Endothelial cell of umbilical vein (primary cell): ENCODE data around the gene ECHDC1. TPM values are rescaled to one million over a fixed set of nuclear protein-coding genes. Genes with fewer than 3 reads are reported as not detected.

Source experiments
- BruUV-seq: library from RNA; stranded (reverse); fragments of 400-500 nt; replicated peaks from 2 replicates; lab custom pipeline; 2021; lab: Mats Ljungman, UMichigan
- CTCF ChIA-PET: fragments of 300-600, 350-600 bp; sonication (Branson Sonifier 250); formaldehyde crosslinking; loops from one replicate; lab custom pipeline; 2021; ENCODE audit warnings: antibody characterized with exemption, inconsistent platforms; lab: Charles Lee
- POLR2A ChIA-PET: fragments of 300-600, 350-600 bp; sonication (Branson Sonifier 250); formaldehyde crosslinking; loops from one replicate; lab custom pipeline; 2021; ENCODE audit warnings: antibody characterized with exemption, inconsistent platforms; lab: Charles Lee
- DNase-seq: peaks from one replicate; pipeline ENCODE4 v3.0.0-alpha.2; 2011; ENCODE audit warnings: low read depth, low spot score
- FAIRE-seq: peaks from 2 replicates; lab custom pipeline; 2011; peaks lifted over from hg19 to GRCh38; lab: Jason Lieb, UNC
- H2AFZ ChIP-seq: 2 replicates; pipeline ENCODE4 v1.6.0; 2012; ENCODE audit warnings: low read depth, low read length, control low read depth, inconsistent platforms
- H3K27ac ChIP-seq: 2 replicates; pipeline ENCODE4 v1.5.1; 2011; ENCODE audit warnings: low read depth, mild to moderate bottlenecking, control low read depth, low read length, moderate library complexity; ENCODE audit not compliant: insufficient read depth
- H3K27me3 ChIP-seq, 2 experiments: 2 replicates each; pipeline versions ENCODE4 v1.6.0 to v1.6.1; 2011; ENCODE audit warnings: low read length in 2 of 2, mixed read lengths in 1 of 2; ENCODE audit not compliant: control insufficient read depth in 2 of 2, insufficient read depth in 2 of 2
- H3K36me3 ChIP-seq, 2 experiments: 2 replicates in 1 of 2; 3 replicates in 1 of 2; pipeline ENCODE4 v1.5.1; 2011; ENCODE audit warnings: low read length in 2 of 2, mild to moderate bottlenecking in 1 of 2, moderate library complexity in 1 of 2; ENCODE audit not compliant: control insufficient read depth in 2 of 2, insufficient read depth in 2 of 2; ENCODE audit errors: extremely low read depth in 1 of 2
- H3K4me1 ChIP-seq: 3 replicates; pipeline ENCODE4 v1.5.1; 2011; ENCODE audit warnings: mild to moderate bottlenecking, low read length; ENCODE audit not compliant: control insufficient read depth, insufficient read depth; ENCODE audit errors: extremely low read depth
- H3K4me2 ChIP-seq: 2 replicates; pipeline ENCODE4 v1.6.1; 2011; ENCODE audit warnings: low read length, control low read depth, mixed read lengths; ENCODE audit not compliant: insufficient read depth
- H3K4me3 ChIP-seq, 3 experiments: fragments of 200-600 bp in 1 of 3; sonication (generic), shearing (Covaris generic) in 1 of 3; replicated peaks in 1 of 3; 2 replicates each; pipeline ENCODE4 v1.5.1; 2011 to 2016; ENCODE audit warnings: control low read depth in 3 of 3, low read length in 3 of 3, mild to moderate bottlenecking in 2 of 3, inconsistent platforms in 1 of 3, low read depth in 1 of 3, moderate library complexity in 1 of 3; ENCODE audit not compliant: insufficient read depth in 1 of 3
- H3K79me2 ChIP-seq: 2 replicates; pipeline ENCODE4 v1.6.0; 2012; ENCODE audit warnings: low read length, inconsistent platforms; ENCODE audit not compliant: control insufficient read depth, insufficient read depth
- H3K9ac ChIP-seq: replicated peaks from 2 replicates; pipeline ENCODE3; 2011; ENCODE audit warnings: low read length, control low read depth; ENCODE audit not compliant: insufficient read depth; ENCODE audit errors: extremely low read depth
- H3K9me1 ChIP-seq: replicated peaks from 3 replicates; pipeline ENCODE4 v1.6.0; 2011; ENCODE audit warnings: mild to moderate bottlenecking, low read length; ENCODE audit not compliant: control insufficient read depth, insufficient read depth; ENCODE audit errors: extremely low read depth
- H3K9me3 ChIP-seq: replicated peaks from 2 replicates; pipeline ENCODE4 v1.5.1; 2012; ENCODE audit warnings: low read length, inconsistent platforms; ENCODE audit not compliant: control insufficient read depth, insufficient read depth
- H4K20me1 ChIP-seq: replicated peaks from 2 replicates; pipeline ENCODE3; 2011; ENCODE audit warnings: mild to moderate bottlenecking, low read length; ENCODE audit not compliant: control insufficient read depth, insufficient read depth; ENCODE audit errors: extremely low read depth
- EZH2 ChIP-seq: IDR thresholded peaks from 2 replicates; pipeline ENCODE4 v1.6.1; 2012; ENCODE audit warnings: borderline replicate concordance, low read depth, mild to moderate bottlenecking, moderate library complexity, low read length, inconsistent platforms; ENCODE audit not compliant: severe bottlenecking
- FOS ChIP-seq: IDR thresholded peaks from 2 replicates; pipeline ENCODE4 v1.6.1; 2011; ENCODE audit warnings: mild to moderate bottlenecking, low read length, moderate library complexity, borderline replicate concordance; ENCODE audit not compliant: insufficient read depth
- GATA2 ChIP-seq: IDR thresholded peaks from 2 replicates; pipeline ENCODE4 v1.7.0; 2011; ENCODE audit warnings: low read depth, mild to moderate bottlenecking, moderate library complexity, mixed read lengths, low read length; ENCODE audit not compliant: insufficient read length, insufficient read depth
- JUN ChIP-seq: IDR thresholded peaks from 2 replicates; pipeline ENCODE4 v1.6.1; 2011; ENCODE audit warnings: borderline replicate concordance, low read depth; ENCODE audit not compliant: insufficient read length, insufficient read depth
- MYC ChIP-seq: IDR thresholded peaks from one replicate; pipeline ENCODE4 v1.6.1; 2011; ENCODE audit warnings: mild to moderate bottlenecking, low read depth, low read length
- POLR2A ChIP-seq: IDR thresholded peaks from 2 replicates; pipeline ENCODE4 v1.6.1; 2012; ENCODE audit warnings: low read depth, mild to moderate bottlenecking, control low read depth, low read length
- POLR2AphosphoS5 ChIP-seq: IDR thresholded peaks from 2 replicates; pipeline ENCODE4 v1.6.1; 2012; ENCODE audit warnings: low read depth, mild to moderate bottlenecking, control low read depth, low read length, moderate library complexity; ENCODE audit not compliant: insufficient read depth
- dilution Hi-C: fragments of 300-500 bp; cut with MboI; formaldehyde crosslinking; loops from one replicate; pipeline ENCODE4 v1.15.0; 2019; ENCODE audit warnings: low sequenced_read_pairs; ENCODE audit not compliant: extremely low pct_ligation_motif_present
- intact Hi-C: fragments of 100-400 bp; cut with micrococcal nuclease; formaldehyde crosslinking; loops from one replicate; pipeline ENCODE4 v1.10.0; 2022
- polyA plus RNA-seq, 4 experiments: library from polyadenylated mRNA; depleted of rRNA in 3 of 4; stranded (reverse) in 3 of 4; unstranded in 1 of 4; fragments of >200 nt; gene quantifications; 2 replicates each; pipeline versions ENCODE4 v1.2.1 to v1.2.3, GENCODE V29; 2011 to 2012; ENCODE audit warnings: missing spikeins in 1 of 4
- total RNA-seq: library from RNA; stranded (reverse); gene quantifications from 2 replicates; pipeline ENCODE4 v1.2.3, GENCODE V29; 2021
- TF ChIP-seq, protein P1 (sequence below), 2 donors: IDR thresholded peaks; 1 replicate in 1 of 2; 2 replicates in 1 of 2; pipeline ENCODE4 v1.5.1; 2011; ENCODE audit warnings: low read length in 2 of 2, mild to moderate bottlenecking in 2 of 2, moderate library complexity in 2 of 2, control low read depth in 1 of 2, inconsistent platforms in 1 of 2, low read depth in 1 of 2; ENCODE audit not compliant: insufficient read depth in 1 of 2; ENCODE audit errors: extremely low read depth in 1 of 2
- TF ChIP-seq, protein P2 (sequence below): IDR thresholded peaks from 2 replicates; pipeline ENCODE4 v1.6.1; 2011; ENCODE audit not compliant: insufficient read depth, insufficient read length

Gene ECHDC1
- total and polyA plus RNA-seq, 2 donors (not counting 3 experiments of a cell fraction or from before 2014, with no cell fraction given), result 8.1 to 36.8 TPM

DNA sequence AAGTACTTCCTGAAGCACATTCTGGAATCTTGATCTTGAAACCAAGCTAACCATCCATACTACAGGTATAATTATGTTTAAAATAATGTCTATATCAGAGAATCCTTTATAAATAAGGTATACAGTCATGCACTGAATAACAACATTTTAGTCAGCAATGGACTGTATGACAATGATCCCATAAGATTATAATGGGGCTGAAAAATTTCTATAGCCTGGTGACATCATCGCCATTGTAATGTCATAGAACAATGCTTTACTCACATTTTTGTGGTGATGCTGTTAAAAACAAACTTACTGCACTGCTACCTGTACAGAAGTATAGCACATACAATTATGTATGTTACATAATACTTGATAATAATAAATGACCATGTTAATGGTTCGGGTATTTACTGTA is 44.9 kb downstream of the ECHDC1 start:
- no peak overlapping the region for H2AFZ ChIP-seq
- no TSS peak for BruUV-seq
- no peaks in the 10 kb centered on the region for H3K9me3 ChIP-seq
- FAIRE-seq (no peak), DNase-seq (no peak)
- ChIA-PET POLR2A (no interaction called here), CTCF (no interaction called here)
- no peaks in the 10 kb centered on the region for H3K36me3 ChIP-seq
- no peaks in the 10 kb centered on the region for H3K79me2 ChIP-seq
- TF ChIP-seq, protein P1, sequence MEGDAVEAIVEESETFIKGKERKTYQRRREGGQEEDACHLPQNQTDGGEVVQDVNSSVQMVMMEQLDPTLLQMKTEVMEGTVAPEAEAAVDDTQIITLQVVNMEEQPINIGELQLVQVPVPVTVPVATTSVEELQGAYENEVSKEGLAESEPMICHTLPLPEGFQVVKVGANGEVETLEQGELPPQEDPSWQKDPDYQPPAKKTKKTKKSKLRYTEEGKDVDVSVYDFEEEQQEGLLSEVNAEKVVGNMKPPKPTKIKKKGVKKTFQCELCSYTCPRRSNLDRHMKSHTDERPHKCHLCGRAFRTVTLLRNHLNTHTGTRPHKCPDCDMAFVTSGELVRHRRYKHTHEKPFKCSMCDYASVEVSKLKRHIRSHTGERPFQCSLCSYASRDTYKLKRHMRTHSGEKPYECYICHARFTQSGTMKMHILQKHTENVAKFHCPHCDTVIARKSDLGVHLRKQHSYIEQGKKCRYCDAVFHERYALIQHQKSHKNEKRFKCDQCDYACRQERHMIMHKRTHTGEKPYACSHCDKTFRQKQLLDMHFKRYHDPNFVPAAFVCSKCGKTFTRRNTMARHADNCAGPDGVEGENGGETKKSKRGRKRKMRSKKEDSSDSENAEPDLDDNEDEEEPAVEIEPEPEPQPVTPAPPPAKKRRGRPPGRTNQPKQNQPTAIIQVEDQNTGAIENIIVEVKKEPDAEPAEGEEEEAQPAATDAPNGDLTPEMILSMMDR (IDR thresholded peaks at IDR 0.05; ENCODE audit: extremely low read depth in 1 of 2, insufficient read depth in 1 of 2, low read depth in 1 of 2, low read length in 2 of 2), result no peak
- TF ChIP-seq JUN, result peak; percentile 40
- TF ChIP-seq MYC, result no peak
- H3K9me1 ChIP-seq, result no peaks in the 10 kb centered on the region
- H3K4me2 ChIP-seq, result no peak overlapping the region
- no peak overlapping the region for H3K4me3 ChIP-seq
- no peak overlapping the region for H3K9ac ChIP-seq
- no peak overlapping the region for H3K27ac ChIP-seq
- H3K27me3 ChIP-seq, result no peaks in the 10 kb centered on the region
- dilution Hi-C loops (no loop called here), intact Hi-C loops (no loop called here)
- peaks cover 7% of the 10 kb centered on the region for H4K20me1 ChIP-seq
- peaks cover 29% of the 10 kb centered on the region for H3K4me1 ChIP-seq

DNA sequence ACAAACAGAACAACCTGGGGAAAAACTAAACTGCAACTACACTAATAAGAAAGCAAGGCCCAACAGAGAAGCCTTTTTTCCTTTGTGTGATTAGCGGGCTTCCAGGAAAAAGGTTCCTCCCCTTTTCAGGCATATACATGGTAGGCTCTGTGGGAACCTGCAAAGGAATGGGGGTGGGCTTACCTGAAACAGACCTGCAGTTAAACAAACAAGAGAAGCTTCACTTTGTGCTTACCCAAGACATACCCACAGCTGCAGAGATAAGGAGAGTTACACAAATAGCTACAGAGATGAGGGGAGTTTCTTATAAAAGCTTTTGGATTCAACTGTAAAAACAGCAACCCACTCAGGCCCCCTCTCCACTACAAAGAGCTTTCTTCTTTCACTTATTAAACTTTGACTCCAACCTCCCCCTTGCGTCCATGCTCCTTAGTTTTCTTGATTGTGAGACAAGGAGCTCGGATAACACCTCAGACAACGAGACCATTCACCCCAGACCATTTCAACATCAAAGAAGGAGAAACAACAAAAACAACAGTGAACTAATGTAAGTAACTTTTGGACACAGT is 45.8 kb downstream of the ECHDC1 start:
- no TSS peak for BruUV-seq
- FAIRE-seq, result no peak
- TF ChIP-seq FOS, result no peak
- no peak for TF ChIP-seq MYC
- no peak for TF ChIP-seq EZH2
- no peak for TF ChIP-seq POLR2A
- no peak for TF ChIP-seq GATA2
- no peak for TF ChIP-seq JUN
- TF ChIP-seq, protein P2, sequence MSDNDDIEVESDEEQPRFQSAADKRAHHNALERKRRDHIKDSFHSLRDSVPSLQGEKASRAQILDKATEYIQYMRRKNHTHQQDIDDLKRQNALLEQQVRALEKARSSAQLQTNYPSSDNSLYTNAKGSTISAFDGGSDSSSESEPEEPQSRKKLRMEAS, result no peak
- TF ChIP-seq POLR2AphosphoS5, result no peak
- TF ChIP-seq, protein P1 (IDR thresholded peaks at IDR 0.05; ENCODE audit: extremely low read depth in 1 of 2, insufficient read depth in 1 of 2, low read depth in 1 of 2, low read length in 2 of 2), result no peak
- no peak for DNase-seq
- peaks cover 28% of the 10 kb centered on the region for H3K4me1 ChIP-seq
- no peak overlapping the region for H2AFZ ChIP-seq
- H3K27ac ChIP-seq, result no peak overlapping the region
- ChIA-PET POLR2A (no interaction called here), CTCF (interaction anchor here (1.0 to 1.1 kb wide), 3 partner anchors 14 to 1302 kb away, joined by 3 read pairs; no protein-coding TSS in a partner anchor)
- no peak overlapping the region for H3K4me2 ChIP-seq
- H4K20me1 ChIP-seq, result peaks cover 7% of the 10 kb centered on the region
- intact Hi-C loops (no loop called here), dilution Hi-C loops (no loop called here)
- H3K27me3 ChIP-seq, result no peaks in the 10 kb centered on the region
- no peaks in the 10 kb centered on the region for H3K9me1 ChIP-seq
- no peak overlapping the region for H3K4me3 ChIP-seq
- no peaks in the 10 kb centered on the region for H3K79me2 ChIP-seq
- no peaks in the 10 kb centered on the region for H3K9me3 ChIP-seq
- no peak overlapping the region for H3K9ac ChIP-seq
- H3K36me3 ChIP-seq, result no peaks in the 10 kb centered on the region
